ENCODE results near the gene RECQL5. TPM values are rescaled to one million over a fixed set of nuclear protein-coding genes. Genes with fewer than 3 reads are reported as not detected.
"Not testable (repeated sequence)": the region's sequence is repeated elsewhere in the genome, so short reads cannot be mapped to it uniquely, and the experiment has no call there.

The RECQL5 gene
- total RNA-seq, 1 donor from 2014 or later: 49.8 TPM

- peaks cover 4% of the 10 kb centered on the region for H3K36me3 Mint-ChIP-seq (ENCODE audit: unreplicated experiment)
- no peak for DNase-seq
- peaks cover 3% of the 10 kb centered on the region for H3K27me3 Mint-ChIP-seq (ENCODE audit: unreplicated experiment)
- no peak overlapping the region for H3K27ac Mint-ChIP-seq (ENCODE audit: unreplicated experiment)
- H3K4me3 Mint-ChIP-seq (ENCODE audit: unreplicated experiment): no peak overlapping the region
- TF ChIP-seq CTCF (IDR thresholded peaks at IDR 0.05; ENCODE audit: partially characterized antibody, unreplicated experiment): no peak
- no peaks in the 10 kb centered on the region for H3K4me1 Mint-ChIP-seq (ENCODE audit: low read depth, unreplicated experiment)
- H3K9me3 Mint-ChIP-seq (ENCODE audit: unreplicated experiment): peaks cover 6% of the 10 kb centered on the region
These were observed 82.1 kb downstream of the RECQL5 start for GRCh38 chr17:75584849-75585175.

- not testable (repeated sequence) for H3K4me1 Mint-ChIP-seq (ENCODE audit: low read depth, unreplicated experiment); H3K4me3 Mint-ChIP-seq (ENCODE audit: unreplicated experiment); H3K27me3 Mint-ChIP-seq (ENCODE audit: unreplicated experiment); H3K9me3 Mint-ChIP-seq (ENCODE audit: unreplicated experiment); H3K36me3 Mint-ChIP-seq (ENCODE audit: unreplicated experiment); DNase-seq; H3K27ac Mint-ChIP-seq (ENCODE audit: unreplicated experiment)
These were observed 83.8 kb downstream of the RECQL5 start for GRCh38 chr17:75583197-75583596.

GRCh38 chr17:75581121-75581725 lies 85.7 kb downstream of the RECQL5 start:
- H3K4me1 Mint-ChIP-seq (ENCODE audit: low read depth, unreplicated experiment); H3K27me3 Mint-ChIP-seq (ENCODE audit: unreplicated experiment); H3K36me3 Mint-ChIP-seq (ENCODE audit: unreplicated experiment); H3K27ac Mint-ChIP-seq (ENCODE audit: unreplicated experiment); H3K4me3 Mint-ChIP-seq (ENCODE audit: unreplicated experiment); DNase-seq; H3K9me3 Mint-ChIP-seq (ENCODE audit: unreplicated experiment): not testable (repeated sequence)

Other genes with a start within 250 kb of the RECQL5 start
- gene TMEM94, start 210.5 kb downstream of the RECQL5 start, total RNA-seq (ENCODE audit: unreplicated experiment): 117 TPM
- gene CASKIN2, start 151.6 kb downstream of the RECQL5 start, total RNA-seq (ENCODE audit: unreplicated experiment): 22.1 TPM
- 26.6 TPM for gene TSEN54, start 150.6 kb downstream of the RECQL5 start, total RNA-seq (ENCODE audit: unreplicated experiment)
- gene LLGL2, start 141.5 kb downstream of the RECQL5 start, total RNA-seq (ENCODE audit: unreplicated experiment): 4.8 TPM
- 82.6 TPM for gene MYO15B, start 79.4 kb downstream of the RECQL5 start, total RNA-seq (ENCODE audit: unreplicated experiment)
- 0.20 TPM for gene SMIM5, start 33.7 kb downstream of the RECQL5 start, total RNA-seq (ENCODE audit: unreplicated experiment)
- 115 TPM for gene SAP30BP, start 184 bp upstream of the RECQL5 start, total RNA-seq (ENCODE audit: unreplicated experiment)
- gene ITGB4, start 54.3 kb upstream of the RECQL5 start, total RNA-seq (ENCODE audit: unreplicated experiment): not detected
- gene GALK1, start 98.0 kb upstream of the RECQL5 start, total RNA-seq (ENCODE audit: unreplicated experiment): 18.2 TPM
- 65.5 TPM for gene UNK, start 117.7 kb upstream of the RECQL5 start, total RNA-seq (ENCODE audit: unreplicated experiment)
- 2.4 TPM for gene UNC13D, start 177.2 kb upstream of the RECQL5 start, total RNA-seq (ENCODE audit: unreplicated experiment)
- 111 TPM for gene WBP2, start 188.2 kb upstream of the RECQL5 start, total RNA-seq (ENCODE audit: unreplicated experiment)
- 2.1 TPM for gene TRIM47, start 211.4 kb upstream of the RECQL5 start, total RNA-seq (ENCODE audit: unreplicated experiment)
- gene TRIM65, start 229.8 kb upstream of the RECQL5 start, total RNA-seq (ENCODE audit: unreplicated experiment): 24.3 TPM
- 133 TPM for gene MRPL38, start 237.7 kb upstream of the RECQL5 start, total RNA-seq (ENCODE audit: unreplicated experiment)